ENCODE measurements around the gene USP7.

DNA sequence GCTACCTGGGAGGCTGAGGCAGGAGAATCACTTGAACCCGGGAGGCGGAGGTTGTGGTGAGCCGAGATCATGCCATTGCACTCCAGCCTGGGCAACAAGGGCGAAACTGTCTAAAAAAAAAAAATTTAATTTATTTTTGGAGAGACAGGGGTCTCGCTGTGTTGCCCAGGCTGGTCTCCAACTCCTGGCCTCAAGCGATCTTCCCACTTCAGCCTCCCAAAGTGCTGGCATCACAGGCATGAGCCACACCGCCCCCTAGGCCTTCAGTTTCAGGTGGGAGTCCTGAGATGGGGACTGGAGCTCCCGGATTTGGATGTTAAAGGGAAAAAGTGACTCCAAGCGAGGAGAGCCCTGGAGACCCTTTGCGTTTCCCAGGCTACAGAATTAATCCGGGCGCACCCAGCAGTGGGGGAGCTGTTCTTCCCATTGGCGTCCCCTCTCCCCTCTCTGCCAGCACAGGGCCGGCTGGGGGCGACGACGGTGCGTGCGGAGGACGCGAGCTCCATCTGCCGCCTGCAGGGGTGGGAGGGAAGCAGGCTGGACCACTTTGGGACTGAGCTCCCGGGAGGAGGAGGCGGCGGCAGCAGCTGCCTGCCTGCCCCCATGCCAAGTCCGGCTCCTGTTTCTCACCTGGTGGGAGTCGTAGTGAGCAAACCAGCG, 49.3 kb upstream of the USP7 start:
- TF ChIP-seq POLR2A (IDR thresholded peaks at IDR 0.05) = no peak
- TF ChIP-seq, protein P1, sequence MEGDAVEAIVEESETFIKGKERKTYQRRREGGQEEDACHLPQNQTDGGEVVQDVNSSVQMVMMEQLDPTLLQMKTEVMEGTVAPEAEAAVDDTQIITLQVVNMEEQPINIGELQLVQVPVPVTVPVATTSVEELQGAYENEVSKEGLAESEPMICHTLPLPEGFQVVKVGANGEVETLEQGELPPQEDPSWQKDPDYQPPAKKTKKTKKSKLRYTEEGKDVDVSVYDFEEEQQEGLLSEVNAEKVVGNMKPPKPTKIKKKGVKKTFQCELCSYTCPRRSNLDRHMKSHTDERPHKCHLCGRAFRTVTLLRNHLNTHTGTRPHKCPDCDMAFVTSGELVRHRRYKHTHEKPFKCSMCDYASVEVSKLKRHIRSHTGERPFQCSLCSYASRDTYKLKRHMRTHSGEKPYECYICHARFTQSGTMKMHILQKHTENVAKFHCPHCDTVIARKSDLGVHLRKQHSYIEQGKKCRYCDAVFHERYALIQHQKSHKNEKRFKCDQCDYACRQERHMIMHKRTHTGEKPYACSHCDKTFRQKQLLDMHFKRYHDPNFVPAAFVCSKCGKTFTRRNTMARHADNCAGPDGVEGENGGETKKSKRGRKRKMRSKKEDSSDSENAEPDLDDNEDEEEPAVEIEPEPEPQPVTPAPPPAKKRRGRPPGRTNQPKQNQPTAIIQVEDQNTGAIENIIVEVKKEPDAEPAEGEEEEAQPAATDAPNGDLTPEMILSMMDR (IDR thresholded peaks at IDR 0.05) = no peak
